OCI-M1 (cell line): ENCODE measurements around the gene TPK1.
"Not testable (repeated sequence)": the region's sequence is repeated elsewhere in the genome, so short reads cannot be mapped to it uniquely, and the experiment has no call there.

ENCODE experiments used
- DNase-seq: peaks from one replicate; lab custom pipeline; 2025; lab: John Stamatoyannopoulos, UW

TPK1 gene

GRCh38 chr7:144474800-144475615, 360.8 kb downstream of the TPK1 start:
- no peak for DNase-seq

DNA sequence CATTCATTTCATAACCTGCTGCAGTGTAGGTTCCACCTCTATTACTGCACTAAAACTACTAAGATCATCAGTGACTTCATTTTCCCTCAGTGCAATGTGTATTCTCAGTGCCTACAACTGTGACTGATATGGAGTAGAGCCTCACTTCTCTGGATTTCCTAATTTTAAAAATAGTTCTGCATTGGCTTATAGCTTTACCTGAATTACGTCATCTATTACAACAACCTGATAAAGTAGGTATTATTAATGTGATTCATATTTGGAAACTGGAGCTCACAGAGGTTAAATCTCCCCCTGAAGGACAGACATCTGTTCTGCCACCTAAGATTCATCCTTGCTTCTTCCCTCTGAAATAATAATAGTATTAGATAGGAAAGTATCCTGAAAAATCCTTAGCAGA, 361.5 kb downstream of the TPK1 start:
- DNase-seq, result no peak

GRCh38 chr7:144473908-144474307, 361.9 kb downstream of the TPK1 start:
- DNase-seq, result no peak

DNA sequence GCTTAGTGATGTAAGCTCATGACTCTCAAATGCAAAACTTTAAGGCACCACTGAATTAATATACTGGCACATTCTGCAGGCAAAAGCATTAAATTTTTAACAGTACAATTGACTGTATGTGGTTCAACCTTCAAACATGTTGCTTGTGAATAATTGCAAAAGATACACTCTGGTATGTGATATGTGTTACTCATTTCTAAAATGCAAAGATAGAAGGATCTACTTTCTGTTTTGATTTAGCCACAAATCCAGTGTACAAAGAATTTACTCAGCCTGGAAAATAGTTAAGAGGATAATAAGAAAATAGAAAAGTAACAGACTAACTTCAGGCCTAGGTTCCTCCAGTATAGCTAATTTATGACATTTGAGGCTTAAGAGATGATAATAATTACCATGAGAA, 365.8 kb downstream of the TPK1 start:
- DNase-seq, result no peak

GRCh38 chr7:144468990-144469732, 366.7 kb downstream of the TPK1 start:
- DNase-seq, result no peak

GRCh38 chr7:144459635-144460034, 376.2 kb downstream of the TPK1 start:
- no peak for DNase-seq

GRCh38 chr7:144455040-144455404, 380.8 kb downstream of the TPK1 start:
- DNase-seq, result no peak

DNA sequence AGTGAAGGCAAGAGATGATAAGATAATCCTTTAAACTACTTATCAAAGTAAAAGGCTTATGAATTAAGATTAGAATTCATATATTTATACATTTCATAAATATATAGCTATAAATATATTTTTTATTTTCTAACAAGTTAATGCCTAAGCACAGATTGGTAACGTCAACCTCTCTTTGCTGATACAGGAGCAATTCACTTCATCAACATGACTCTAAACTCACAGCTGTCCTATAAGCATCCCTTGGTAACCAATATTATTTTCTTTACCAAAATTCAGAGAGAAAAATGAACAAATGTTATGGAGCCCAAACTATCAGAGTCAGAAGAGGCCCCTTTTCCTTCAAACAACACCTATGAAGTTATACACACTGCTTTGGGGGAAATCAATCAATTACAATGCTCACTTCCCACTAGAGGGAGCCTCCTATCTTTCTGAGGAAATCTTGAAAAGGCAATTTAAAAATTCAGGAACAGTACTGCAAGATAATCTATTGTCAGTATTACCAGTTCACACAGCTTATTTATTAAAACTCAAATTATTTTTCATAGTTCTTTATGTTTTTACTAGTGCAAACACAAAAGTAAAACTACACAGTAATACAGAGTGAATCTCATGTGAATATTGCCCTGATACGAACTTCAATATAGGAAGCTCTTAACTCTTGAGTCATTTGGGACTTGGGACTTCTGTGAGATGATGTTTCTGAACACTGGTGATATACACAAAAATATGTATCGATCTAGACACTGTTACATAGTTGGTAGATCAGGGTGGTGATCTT, 381.4 kb downstream of the TPK1 start:
- peak; percentile 1 for DNase-seq

- no peak for DNase-seq
These were observed 383.8 kb downstream of the TPK1 start for GRCh38 chr7:144452064-144452463.

DNA sequence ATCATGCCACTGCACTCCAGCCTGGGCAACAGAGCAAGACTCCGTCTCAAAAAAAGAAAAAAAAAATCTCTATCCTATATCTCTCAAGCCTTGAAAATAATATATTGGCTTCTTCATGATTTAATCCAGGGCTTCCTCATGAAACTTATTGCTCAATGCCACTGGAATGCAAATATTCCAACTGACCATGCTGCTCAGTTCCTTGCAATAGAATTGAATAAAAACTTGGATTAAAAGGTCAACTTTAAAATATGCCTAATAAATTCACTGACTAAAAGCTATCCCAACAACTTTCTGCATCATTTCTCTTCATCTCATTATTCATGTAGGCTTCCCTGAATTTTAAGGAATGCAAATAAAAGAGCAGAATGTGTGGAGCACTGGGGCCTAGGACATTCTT, 390.3 kb downstream of the TPK1 start:
- no peak for DNase-seq

DNA sequence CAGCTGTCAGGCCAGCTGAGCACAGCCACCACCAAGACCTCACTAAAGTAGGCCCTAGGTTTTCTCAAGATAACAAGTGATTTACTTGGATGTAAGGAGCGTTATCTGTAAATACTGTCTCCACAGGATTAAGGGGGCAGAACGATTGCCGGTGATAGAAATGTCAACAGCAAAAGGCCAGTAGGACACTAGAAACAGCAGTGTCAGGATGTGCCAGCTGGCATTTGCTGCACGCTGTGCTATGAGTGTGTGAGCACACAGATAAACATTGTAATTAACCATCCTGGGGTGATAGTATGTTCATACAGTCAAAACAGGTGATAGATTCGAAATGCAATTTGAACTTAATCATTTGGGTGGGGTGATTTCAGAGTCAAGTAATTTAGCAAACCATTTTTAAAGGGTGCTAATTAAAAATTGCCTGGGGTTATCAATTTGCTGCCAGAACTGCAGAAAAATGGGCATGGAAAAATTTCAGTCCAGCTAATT, 396.1 kb downstream of the TPK1 start:
- no peak for DNase-seq

DNA sequence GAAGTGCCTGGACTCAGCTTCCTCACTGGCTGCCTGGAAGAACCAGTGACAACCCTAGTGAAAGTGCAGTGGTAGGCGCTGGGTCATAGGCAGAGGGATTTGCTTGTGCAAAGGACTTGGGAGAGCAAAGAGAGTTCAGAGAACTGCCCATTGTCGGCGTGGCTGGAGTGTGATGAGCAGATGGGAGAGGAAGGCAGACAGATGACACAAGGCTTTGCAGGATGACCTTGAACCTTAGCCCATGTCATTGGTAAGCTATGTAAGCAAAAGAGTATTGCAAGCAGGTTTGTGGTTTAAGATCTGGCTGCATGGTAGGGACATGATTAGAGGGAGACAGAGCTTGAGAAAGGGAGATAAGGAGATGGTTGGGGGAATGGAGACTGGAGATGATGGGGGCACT, 397.1 kb downstream of the TPK1 start:
- peak; percentile 30 for DNase-seq

- peak; percentile 64 for DNase-seq
These were observed 398.3 kb downstream of the TPK1 start for GRCh38 chr7:144437370-144438191.

DNA sequence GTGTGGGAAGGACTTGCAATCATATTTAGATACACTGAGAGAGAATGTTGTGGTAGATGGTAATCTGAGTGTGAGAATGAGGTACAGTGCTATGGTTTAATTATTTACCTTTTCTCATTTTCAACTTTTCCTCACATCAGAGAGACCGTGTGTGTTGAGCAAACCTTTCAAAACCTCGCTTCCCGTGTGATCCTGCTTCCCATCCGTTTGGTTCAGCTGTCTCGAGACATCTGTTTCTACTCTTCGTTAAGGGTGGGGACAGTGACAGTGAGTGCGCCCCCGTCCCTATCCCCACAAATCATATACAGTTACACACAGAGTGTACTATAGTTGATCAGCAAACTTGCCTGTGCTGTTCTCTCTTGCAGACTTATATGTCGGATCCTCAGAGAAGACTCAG, 399.4 kb downstream of the TPK1 start:
- no peak for DNase-seq

DNA sequence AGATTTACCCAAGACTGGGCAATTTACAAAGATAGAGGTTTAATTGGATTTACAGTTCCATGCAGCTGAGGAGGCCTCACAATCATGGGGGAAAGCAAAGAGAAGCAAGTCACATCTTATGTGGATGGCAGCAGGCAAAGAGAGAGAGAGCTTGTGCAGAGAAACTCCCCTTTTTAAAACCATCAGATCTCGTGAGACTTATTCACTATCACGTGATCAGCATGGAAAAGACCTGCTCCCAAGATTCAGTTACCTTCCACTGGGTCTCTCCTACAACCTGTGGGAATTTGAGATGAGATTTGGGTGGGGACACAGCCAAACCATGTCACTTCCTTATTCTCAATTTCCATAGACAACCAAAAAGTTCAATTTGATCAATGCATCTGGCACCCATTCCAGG, 407.4 kb downstream of the TPK1 start:
- DNase-seq, result no peak

GRCh38 chr7:144427539-144427938, 408.3 kb downstream of the TPK1 start:
- not testable (repeated sequence) for DNase-seq

DNA sequence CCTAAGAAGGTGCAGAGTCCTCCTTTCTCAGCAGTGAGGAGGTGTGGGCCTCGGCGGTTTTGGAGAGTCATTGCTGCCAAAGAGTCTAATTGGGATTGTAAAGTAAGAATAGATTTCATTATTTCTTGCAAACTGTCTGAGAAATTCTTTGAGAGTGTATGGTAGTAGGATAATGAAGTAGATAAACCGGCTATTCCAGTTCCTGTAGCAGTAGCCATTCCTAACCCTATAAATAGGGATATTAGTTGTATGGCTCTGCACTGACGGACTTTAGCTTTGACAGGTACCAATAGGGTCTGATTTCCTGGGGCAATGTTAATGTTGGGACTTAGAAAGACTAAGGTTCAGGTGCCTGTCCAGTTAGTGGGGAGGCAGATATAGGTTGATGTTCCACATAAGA, 416.9 kb downstream of the TPK1 start:
- not testable (repeated sequence) for DNase-seq

- no peak for DNase-seq
These were observed 419.5 kb downstream of the TPK1 start for GRCh38 chr7:144416341-144416740.

GRCh38 chr7:144415858-144416257, 420.0 kb downstream of the TPK1 start:
- DNase-seq, result no peak

DNA sequence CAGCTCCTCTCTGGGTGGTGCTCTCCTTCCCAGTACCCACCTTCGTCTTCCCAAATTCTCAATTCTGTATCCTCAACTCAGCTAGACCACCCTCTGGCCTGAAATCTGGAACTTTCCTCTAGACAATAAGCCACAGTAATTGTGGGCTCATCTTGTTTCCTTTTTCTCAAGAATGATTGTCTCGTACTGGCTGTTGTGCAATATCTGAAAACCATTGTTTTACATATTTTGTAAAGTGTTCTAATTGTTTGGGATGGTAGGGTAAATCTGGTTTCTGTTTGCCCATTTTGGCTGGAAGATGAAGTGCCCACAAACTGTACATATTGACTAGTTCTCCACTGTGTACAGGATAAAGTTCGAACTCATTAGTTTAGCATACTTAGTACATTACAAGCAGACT, 421.0 kb downstream of the TPK1 start:
- DNase-seq, result no peak

DNA sequence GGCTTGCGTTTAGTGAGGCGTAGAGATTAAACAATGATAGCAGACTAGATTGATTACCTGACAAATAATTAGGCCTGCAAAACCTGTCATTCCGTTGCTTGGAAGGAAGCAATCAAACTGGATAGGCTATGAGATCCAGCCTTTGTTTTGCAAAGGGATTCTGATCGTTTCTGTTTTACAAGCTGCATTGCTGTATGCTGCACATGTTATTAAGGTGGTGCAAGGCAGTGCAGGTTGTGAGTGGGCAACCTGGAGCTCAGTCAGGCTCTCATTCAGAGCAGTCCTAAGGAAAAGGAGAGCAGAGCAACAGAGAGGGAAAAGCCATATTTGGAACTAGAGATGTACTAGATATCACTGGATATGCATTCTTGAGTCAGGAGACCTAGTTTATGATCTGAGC, 425.4 kb downstream of the TPK1 start:
- DNase-seq, result no peak

DNA sequence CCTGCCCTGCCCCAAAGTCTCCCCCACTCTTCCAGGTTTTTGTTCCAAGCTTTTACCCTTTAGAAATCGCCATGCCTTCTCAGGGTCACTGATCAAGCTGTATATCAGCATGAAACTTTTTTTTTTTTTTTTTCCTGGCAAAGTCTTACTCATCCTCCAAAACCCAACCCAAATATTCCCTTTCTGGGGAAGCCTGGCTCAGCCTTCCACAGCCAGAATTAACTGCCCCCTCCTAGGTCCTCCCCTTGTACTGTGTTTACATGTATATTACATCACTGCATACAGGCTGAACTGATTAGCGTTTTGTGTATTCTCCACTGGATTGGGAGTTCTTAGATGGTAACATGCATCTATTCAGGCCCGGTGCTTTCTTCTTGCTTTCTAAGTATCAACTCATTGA, 427.7 kb downstream of the TPK1 start:
- no peak for DNase-seq
